Measurements from ENCODE around the gene RMDN2.

DNA sequence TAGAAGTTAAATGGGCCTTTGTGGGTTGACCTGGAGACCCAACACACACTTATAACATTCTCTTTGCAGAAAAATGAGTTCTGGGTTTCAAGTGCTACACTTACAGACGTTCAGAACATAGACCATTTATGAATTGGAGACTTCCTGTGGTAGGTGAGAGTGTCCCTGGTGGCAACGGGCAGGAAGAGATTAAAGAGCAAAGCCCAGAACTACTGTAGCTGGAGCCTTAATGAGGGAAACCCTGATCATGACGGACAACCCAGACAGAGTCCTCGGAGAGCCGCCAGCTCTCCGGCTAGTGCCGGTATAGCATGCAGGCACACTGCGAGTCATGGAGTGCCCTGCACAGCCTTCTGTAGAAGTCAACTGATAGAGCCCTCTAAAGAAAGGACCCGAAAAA lies 44.5 kb upstream of the RMDN2 start:
- TF ChIP-seq, protein P1, sequence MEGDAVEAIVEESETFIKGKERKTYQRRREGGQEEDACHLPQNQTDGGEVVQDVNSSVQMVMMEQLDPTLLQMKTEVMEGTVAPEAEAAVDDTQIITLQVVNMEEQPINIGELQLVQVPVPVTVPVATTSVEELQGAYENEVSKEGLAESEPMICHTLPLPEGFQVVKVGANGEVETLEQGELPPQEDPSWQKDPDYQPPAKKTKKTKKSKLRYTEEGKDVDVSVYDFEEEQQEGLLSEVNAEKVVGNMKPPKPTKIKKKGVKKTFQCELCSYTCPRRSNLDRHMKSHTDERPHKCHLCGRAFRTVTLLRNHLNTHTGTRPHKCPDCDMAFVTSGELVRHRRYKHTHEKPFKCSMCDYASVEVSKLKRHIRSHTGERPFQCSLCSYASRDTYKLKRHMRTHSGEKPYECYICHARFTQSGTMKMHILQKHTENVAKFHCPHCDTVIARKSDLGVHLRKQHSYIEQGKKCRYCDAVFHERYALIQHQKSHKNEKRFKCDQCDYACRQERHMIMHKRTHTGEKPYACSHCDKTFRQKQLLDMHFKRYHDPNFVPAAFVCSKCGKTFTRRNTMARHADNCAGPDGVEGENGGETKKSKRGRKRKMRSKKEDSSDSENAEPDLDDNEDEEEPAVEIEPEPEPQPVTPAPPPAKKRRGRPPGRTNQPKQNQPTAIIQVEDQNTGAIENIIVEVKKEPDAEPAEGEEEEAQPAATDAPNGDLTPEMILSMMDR (IDR thresholded peaks at IDR 0.05), result no peak
- no peak for TF ChIP-seq EP300 (IDR thresholded peaks at IDR 0.05)
- TF ChIP-seq POLR2AphosphoS5 (IDR thresholded peaks at IDR 0.05), result no peak
